Aorta (tissue), 5 donors: ENCODE results near the gene HNRNPC. TPM values are rescaled to one million over a fixed set of nuclear protein-coding genes. Genes with fewer than 3 reads are reported as not detected.
"Not testable (repeated sequence)": the region's sequence is repeated elsewhere in the genome, so short reads cannot be mapped to it uniquely, and the experiment has no call there.

Experiments
- ATAC-seq: fragments of 200-7000 bp; cut with Tn5 transposase; one replicate; pipeline ENCODE4 v1.9.1; 2022; ENCODE audit warnings: moderate library complexity; ENCODE audit not compliant: low FRiP score
- DNase-seq, 2 donors: peaks; one replicate each; pipeline ENCODE4 v3.0.0-alpha.2; 2020
- H3K27ac ChIP-seq, 2 donors: one replicate each; pipeline ENCODE4 v1.5.1; 2013; ENCODE audit warnings: low read length in 2 of 2, mild to moderate bottlenecking in 2 of 2, moderate library complexity in 2 of 2, control low read depth in 1 of 2, inconsistent platforms in 1 of 2, low read depth in 1 of 2
- H3K27me3 ChIP-seq, 2 donors: one replicate each; pipeline ENCODE4 v1.6.1; 2013; ENCODE audit warnings: control low read depth in 1 of 2, low read length in 1 of 2, mild to moderate bottlenecking in 1 of 2, moderate library complexity in 1 of 2; ENCODE audit not compliant: insufficient read depth in 2 of 2, control insufficient read depth in 1 of 2
- H3K36me3 ChIP-seq, 2 donors: one replicate each; pipeline ENCODE4 v1.6.1; 2013; ENCODE audit warnings: control low read depth in 1 of 2, low read length in 1 of 2, mild to moderate bottlenecking in 1 of 2; ENCODE audit not compliant: insufficient read depth in 2 of 2, control insufficient read depth in 1 of 2
- H3K4me1 ChIP-seq, 2 donors: one replicate each; pipeline ENCODE4 v1.6.1; 2013; ENCODE audit warnings: low read length in 2 of 2, control low read depth in 1 of 2, mild to moderate bottlenecking in 1 of 2, moderate library complexity in 1 of 2; ENCODE audit not compliant: insufficient read depth in 2 of 2, control insufficient read depth in 1 of 2
- H3K4me3 ChIP-seq, 2 donors: one replicate each; pipeline ENCODE4 v1.5.1; 2013; ENCODE audit warnings: low read length in 2 of 2, control low read depth in 1 of 2, mild to moderate bottlenecking in 1 of 2
- H3K9me3 ChIP-seq: one replicate; pipeline ENCODE4 v1.6.1; 2013; ENCODE audit warnings: mild to moderate bottlenecking, low read length; ENCODE audit not compliant: control insufficient read depth
- WGBS, 2 donors: extraction: QIAGEN DNeasy Blood & Tissue Kit; methylation state at CpG; one replicate each; pipeline ENCODE4 v1.1.7; 2013; 5-methylcytosine and 5-hydroxymethylcytosine counted together
- intact Hi-C, 2 donors: fragments of 100-400 bp; cut with DNase I; formaldehyde crosslinking; loops; one replicate each; pipeline versions ENCODE4 v1.14.2 to v1.15.0; 2022
- polyA plus RNA-seq, 2 donors: library from polyadenylated mRNA; stranded (reverse); fragments of 200-250 nt; gene quantifications; one replicate each; pipeline ENCODE4 v1.2.3, GENCODE V29; 2013
- total RNA-seq, 2 donors: library from RNA; stranded (reverse); fragmentation: NEBNext Ultra II Directional; extraction: Animal tissue kit (Norgen Biotek cat#: 25700); gene quantifications; one replicate each; pipeline ENCODE4 v1.2.1, GENCODE V29; 2021
- donor health status: healthy with polysubstance abuse.
- donor health status: Bipolar disorder and iron deficiency.
- donor health status: DM: no; HTN: no; CAD: no.
- donor health status: DM: no; HTN: no; CAD: no.
- donor health status: DM: yes; HTN: yes; CAD: no.

The HNRNPC gene
- total and polyA plus RNA-seq, 4 donors: 257 to 378 (median 287) TPM

GRCh38 chr14:21229821-21230220, 39.4 kb downstream of the HNRNPC start:
- 64 to 69% methylated on average over 5 of the region's 5 CpGs for WGBS, 2 donors
- intact Hi-C loops: loop anchor here in 1 of 2 donors (5.0 kb wide), 1 partner anchor 37 kb away; the partner anchor contains the start of gene HNRNPC
- DNase-seq (no peak), ATAC-seq (no peak)
- Histone ChIP-seq H3K27me3 (no peaks in the 10 kb centered on the region), H3K4me3 (no peak overlapping the region), H3K9me3 (no peaks in the 10 kb centered on the region), H3K27ac (no peak overlapping the region), H3K4me1 (peaks cover 0 to 3% of the 10 kb centered on the region in 2 donors), H3K36me3 (peaks cover 0 to 5% of the 10 kb centered on the region in 2 donors)

- Histone ChIP-seq H3K4me3 (no peak overlapping the region), H3K36me3 (peaks cover under 1 to 3% of the 10 kb centered on the region in 2 donors), H3K9me3 (no peaks in the 10 kb centered on the region), H3K27me3 (no peaks in the 10 kb centered on the region), H3K4me1 (no peaks in the 10 kb centered on the region), H3K27ac (no peak overlapping the region)
- intact Hi-C loops: loop anchor here in 1 of 2 donors (5.0 kb wide), 1 partner anchor 39 kb away; the partner anchor contains the start of gene HNRNPC
- DNase-seq (no peak), ATAC-seq (no peak)
- 48 to 53% methylated on average over 1 of the region's 1 CpG for WGBS, 2 donors
These were observed 41.3 kb downstream of the HNRNPC start for GRCh38 chr14:21227981-21228380.

- ATAC-seq (no peak), DNase-seq (no peak)
- no peaks in the 10 kb centered on the region for H3K4me1 ChIP-seq
- 75% methylated on average over 5 of the region's 5 CpGs for WGBS, 2 donors
- peaks cover 0 to 3% of the 10 kb centered on the region in 2 donors for H3K36me3 ChIP-seq
- intact Hi-C loops: loop anchor here in 1 of 2 donors (5.0 kb wide), 1 partner anchor 40 kb away; the partner anchor contains the start of gene HNRNPC
- H3K27ac ChIP-seq: no peak overlapping the region
- no peak overlapping the region for H3K4me3 ChIP-seq
- H3K27me3 ChIP-seq: no peaks in the 10 kb centered on the region
- no peaks in the 10 kb centered on the region for H3K9me3 ChIP-seq
These were observed 42.1 kb downstream of the HNRNPC start for GRCh38 chr14:21227150-21227549.

GRCh38 chr14:21226467-21226866, 42.8 kb downstream of the HNRNPC start:
- peaks cover 0 to 3% of the 10 kb centered on the region in 2 donors for H3K36me3 ChIP-seq
- whole genome bisulfite sequencing, 2 donors: 84 to 86% methylated on average over 8 of the region's 8 CpGs
- no peaks in the 10 kb centered on the region for H3K27me3 ChIP-seq
- ATAC-seq: no peak
- no peak overlapping the region for H3K27ac ChIP-seq
- no peaks in the 10 kb centered on the region for H3K9me3 ChIP-seq
- no peaks in the 10 kb centered on the region for H3K4me1 ChIP-seq
- peak in 1 of 2 donors; percentile 68 for DNase-seq
- intact Hi-C loops: loop anchor here in 1 of 2 donors (5.0 kb wide), 1 partner anchor 41 kb away; the partner anchor contains the start of gene HNRNPC
- no peak overlapping the region for H3K4me3 ChIP-seq

GRCh38 chr14:21225164-21225563, 44.1 kb downstream of the HNRNPC start:
- not testable (repeated sequence) for H3K4me1 ChIP-seq, ATAC-seq, DNase-seq, H3K9me3 ChIP-seq, H3K27ac ChIP-seq, H3K27me3 ChIP-seq, H3K4me3 ChIP-seq, H3K36me3 ChIP-seq
- 83 to 91% methylated on average over 7 of the region's 7 CpGs for WGBS, 2 donors
- intact Hi-C loops: loop anchor here in 1 of 2 donors (5.0 kb wide), 1 partner anchor 42 kb away; the partner anchor contains the start of gene HNRNPC

- Histone ChIP-seq H3K27ac (no peak overlapping the region), H3K4me3 (no peak overlapping the region), H3K36me3 (peaks cover 3 to 4% of the 10 kb centered on the region in 2 donors), H3K4me1 (peaks cover 2 to 4% of the 10 kb centered on the region in 2 donors), H3K9me3 (no peaks in the 10 kb centered on the region), H3K27me3 (no peaks in the 10 kb centered on the region)
- DNase-seq (no peak), ATAC-seq (no peak)
- WGBS, 2 donors: 83 to 88% methylated on average over 9 of the region's 9 CpGs
- intact Hi-C loops: no loop called here
These were observed 48.3 kb downstream of the HNRNPC start for GRCh38 chr14:21220874-21221477.

GRCh38 chr14:21219561-21220111, 49.6 kb downstream of the HNRNPC start:
- H3K4me3 ChIP-seq: no peak overlapping the region
- peaks cover 3 to 8% of the 10 kb centered on the region in 2 donors for H3K36me3 ChIP-seq
- DNase-seq (no peak), ATAC-seq (no peak)
- no peaks in the 10 kb centered on the region for H3K9me3 ChIP-seq
- no peaks in the 10 kb centered on the region for H3K27me3 ChIP-seq
- peaks cover 2 to 4% of the 10 kb centered on the region in 2 donors for H3K4me1 ChIP-seq
- WGBS, 2 donors: 78 to 85% methylated on average over 4 of the region's 4 CpGs
- intact Hi-C loops: loop anchor here in 1 of 2 donors (10.0 kb wide), 1 partner anchor 45 kb away; the partner anchor contains the start of gene HNRNPC
- H3K27ac ChIP-seq: no peak overlapping the region

- no peak overlapping the region for H3K27ac ChIP-seq
- no peaks in the 10 kb centered on the region for H3K27me3 ChIP-seq
- intact Hi-C loops: loop anchor here in 1 of 2 donors (10.0 kb wide), 1 partner anchor 46 kb away; the partner anchor contains the start of gene HNRNPC
- peaks cover 3 to 8% of the 10 kb centered on the region in 2 donors for H3K36me3 ChIP-seq
- no peak for ATAC-seq
- H3K9me3 ChIP-seq: no peaks in the 10 kb centered on the region
- WGBS, 2 donors: 70 to 78% methylated on average over 2 of the region's 2 CpGs
- H3K4me3 ChIP-seq: no peak overlapping the region
- no peak for DNase-seq
- H3K4me1 ChIP-seq: peaks cover 2 to 4% of the 10 kb centered on the region in 2 donors
These were observed 50.1 kb downstream of the HNRNPC start for GRCh38 chr14:21219120-21219519.
